IPS-15b (cell line): ENCODE data around the gene TMF1.

ENCODE experiments used
- H3K27me3 ChIP-seq: one replicate; pipeline ENCODE4 v1.6.1; 2013; ENCODE audit warnings: low read length; ENCODE audit not compliant: control insufficient read depth, insufficient read depth
- H3K36me3 ChIP-seq: one replicate; pipeline ENCODE4 v1.6.1; 2013; ENCODE audit warnings: low read length; ENCODE audit not compliant: control insufficient read depth, insufficient read depth
- H3K4me1 ChIP-seq: one replicate; pipeline ENCODE4 v1.6.1; 2013; ENCODE audit warnings: mild to moderate bottlenecking, low read length; ENCODE audit not compliant: control insufficient read depth, insufficient read depth
- H3K4me3 ChIP-seq: one replicate; pipeline ENCODE4 v1.5.1; 2013; ENCODE audit warnings: low read depth, low read length
- H3K9ac ChIP-seq: one replicate; pipeline ENCODE4 v1.6.1; 2013; ENCODE audit warnings: low read depth, mild to moderate bottlenecking, low read length
- H3K9me3 ChIP-seq: one replicate; pipeline ENCODE4 v1.6.1; 2013; ENCODE audit warnings: mild to moderate bottlenecking, low read length; ENCODE audit not compliant: control insufficient read depth, insufficient read depth

TMF1 gene

DNA sequence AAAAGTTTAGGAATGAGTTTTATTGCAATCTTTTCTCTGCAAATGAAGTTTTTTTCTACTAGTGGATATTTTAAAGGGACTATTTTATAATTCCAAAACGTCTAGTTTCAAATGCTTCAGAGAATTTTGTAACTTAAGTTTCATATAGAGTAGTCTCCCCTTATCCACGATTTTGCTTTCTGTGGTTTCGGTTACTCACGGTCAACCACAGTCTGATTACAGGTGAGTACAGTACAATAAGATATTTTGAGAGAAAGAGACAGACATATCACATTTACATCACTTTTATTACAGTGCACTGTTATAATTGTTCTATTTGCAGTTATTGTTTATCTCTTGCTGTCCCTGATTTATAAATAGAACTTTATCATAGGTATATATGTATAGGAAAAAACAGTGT, 31.3 kb downstream of the TMF1 start:
- no peak overlapping the region for H3K4me3 ChIP-seq
- no peak overlapping the region for H3K9ac ChIP-seq
- no peaks in the 10 kb centered on the region for H3K27me3 ChIP-seq
- no peaks in the 10 kb centered on the region for H3K36me3 ChIP-seq
- no peaks in the 10 kb centered on the region for H3K9me3 ChIP-seq
- peaks cover under 1% of the 10 kb centered on the region for H3K4me1 ChIP-seq

- Histone ChIP-seq H3K9me3 (no peaks in the 10 kb centered on the region), H3K36me3 (no peaks in the 10 kb centered on the region), H3K4me1 (peaks cover 5% of the 10 kb centered on the region), H3K4me3 (no peak overlapping the region), H3K27me3 (no peaks in the 10 kb centered on the region), H3K9ac (no peak overlapping the region)
Measured at GRCh38 chr3:69020424-69020823, 31.7 kb downstream of the TMF1 start.

- Histone ChIP-seq H3K27me3 (peaks cover 4% of the 10 kb centered on the region), H3K36me3 (no peaks in the 10 kb centered on the region), H3K9ac (no peak overlapping the region), H3K4me3 (no peak overlapping the region), H3K9me3 (no peaks in the 10 kb centered on the region), H3K4me1 (peaks cover 17% of the 10 kb centered on the region)
Measured at GRCh38 chr3:69016901-69017300, 35.2 kb downstream of the TMF1 start.

DNA sequence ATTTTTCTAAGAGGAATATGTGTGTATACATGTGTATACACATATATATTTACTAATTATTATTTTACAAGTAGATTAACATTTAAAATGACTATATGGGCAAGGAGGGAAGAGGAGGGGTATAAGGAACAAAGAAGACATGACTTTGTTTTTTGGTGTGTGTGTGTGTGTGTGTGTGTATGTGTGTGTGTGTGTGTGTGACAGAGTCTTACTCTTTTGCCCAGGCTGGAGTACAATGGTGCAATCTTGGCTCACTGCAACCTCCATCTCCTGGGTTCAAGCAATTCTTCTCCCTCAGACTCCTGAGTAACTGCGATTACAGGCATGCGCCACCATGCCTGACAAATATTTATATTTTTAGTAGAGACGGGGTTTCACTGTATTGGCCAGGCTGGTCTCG, 36.0 kb downstream of the TMF1 start:
- no peak overlapping the region for H3K9ac ChIP-seq
- H3K4me1 ChIP-seq: peaks cover 20% of the 10 kb centered on the region
- no peaks in the 10 kb centered on the region for H3K9me3 ChIP-seq
- peaks cover 4% of the 10 kb centered on the region for H3K27me3 ChIP-seq
- no peak overlapping the region for H3K4me3 ChIP-seq
- no peaks in the 10 kb centered on the region for H3K36me3 ChIP-seq

GRCh38 chr3:69014022-69014580, 38.0 kb downstream of the TMF1 start:
- no peaks in the 10 kb centered on the region for H3K36me3 ChIP-seq

DNA sequence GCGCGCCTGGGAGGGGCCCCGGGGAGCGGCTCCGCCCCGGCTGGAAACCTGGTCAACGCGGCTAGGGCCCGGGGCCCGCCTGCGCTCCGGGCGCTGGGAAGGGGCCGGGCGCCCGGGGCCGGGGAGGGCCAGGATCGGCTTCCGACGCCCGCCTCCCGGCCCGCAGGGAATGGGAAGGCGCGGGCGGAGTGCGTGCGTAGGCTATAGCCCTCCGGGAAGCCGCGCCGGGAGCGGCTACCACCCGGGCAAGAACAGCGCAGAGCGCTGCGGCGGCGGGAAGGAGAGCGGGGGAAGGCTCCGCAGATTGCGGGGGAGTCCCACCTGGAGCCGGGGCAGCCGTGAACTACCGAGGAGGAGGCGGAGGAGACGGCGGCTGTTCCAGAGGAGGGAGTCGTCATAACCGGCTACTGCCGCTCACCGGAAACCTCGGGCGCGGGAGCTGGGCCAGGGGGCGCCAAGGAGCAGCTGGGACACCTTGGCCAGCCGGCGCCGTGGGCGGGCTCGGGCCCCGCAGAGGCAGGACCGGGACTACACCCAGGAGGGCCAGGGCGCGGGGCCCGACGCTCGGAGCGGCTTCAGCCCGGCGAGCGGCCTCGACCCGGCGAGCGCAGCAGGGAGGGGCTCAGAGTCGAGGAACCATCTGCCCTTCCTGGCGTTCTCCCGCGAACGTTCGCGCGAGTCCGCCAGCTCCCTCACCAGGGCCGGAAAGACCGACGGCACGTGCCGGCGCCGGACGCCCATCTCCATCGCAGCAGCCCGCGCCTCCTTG, 38.7 kb downstream of the TMF1 start, which contains the start of gene EOGT:
TSS of gene EOGT (minus strand) at position 432 of the 769 bp plus-strand sequence. CDS start 3,838 bp downstream, outside the sequence.
- Histone ChIP-seq H3K9ac (peak within 1 kb of the TSS; percentile 67), H3K4me1 (peaks cover 38% of the 10 kb centered on the region), H3K27me3 (peaks cover 4% of the 10 kb centered on the region), H3K36me3 (no peaks in the 10 kb centered on the region), H3K4me3 (peak within 1 kb of the TSS; percentile 72), H3K9me3 (no peaks in the 10 kb centered on the region)

More at GRCh38 chr3:69014022-69014580, 38.0 kb downstream of the TMF1 start:
- peak overlapping the region; percentile 72 for H3K4me3 ChIP-seq
- H3K9me3 ChIP-seq: no peaks in the 10 kb centered on the region
- H3K27me3 ChIP-seq: peaks cover 4% of the 10 kb centered on the region
- peaks cover 33% of the 10 kb centered on the region for H3K4me1 ChIP-seq
- H3K9ac ChIP-seq: peak overlapping the region; percentile 51

- Histone ChIP-seq H3K36me3 (no peaks in the 10 kb centered on the region), H3K9ac (no peak overlapping the region), H3K4me1 (peaks cover 38% of the 10 kb centered on the region)
Measured at GRCh38 chr3:69012800-69013252, 39.3 kb downstream of the TMF1 start.

GRCh38 chr3:69012100-69012799, 39.9 kb downstream of the TMF1 start:
- Histone ChIP-seq H3K9ac (no peak overlapping the region), H3K4me3 (peak overlapping the region; percentile 72), H3K27me3 (peaks cover 4% of the 10 kb centered on the region), H3K9me3 (no peaks in the 10 kb centered on the region), H3K36me3 (no peaks in the 10 kb centered on the region), H3K4me1 (peaks cover 38% of the 10 kb centered on the region)

More at GRCh38 chr3:69012800-69013252, 39.3 kb downstream of the TMF1 start:
- H3K4me3 ChIP-seq: peak overlapping the region; percentile 72
- no peaks in the 10 kb centered on the region for H3K9me3 ChIP-seq
- peaks cover 4% of the 10 kb centered on the region for H3K27me3 ChIP-seq

GRCh38 chr3:69011096-69011730, 40.9 kb downstream of the TMF1 start:
- H3K27me3 ChIP-seq: peaks cover 4% of the 10 kb centered on the region
- H3K4me3 ChIP-seq: no peak overlapping the region
- H3K9ac ChIP-seq: no peak overlapping the region
- H3K36me3 ChIP-seq: no peaks in the 10 kb centered on the region
- no peaks in the 10 kb centered on the region for H3K9me3 ChIP-seq
- H3K4me1 ChIP-seq: peaks cover 38% of the 10 kb centered on the region

DNA sequence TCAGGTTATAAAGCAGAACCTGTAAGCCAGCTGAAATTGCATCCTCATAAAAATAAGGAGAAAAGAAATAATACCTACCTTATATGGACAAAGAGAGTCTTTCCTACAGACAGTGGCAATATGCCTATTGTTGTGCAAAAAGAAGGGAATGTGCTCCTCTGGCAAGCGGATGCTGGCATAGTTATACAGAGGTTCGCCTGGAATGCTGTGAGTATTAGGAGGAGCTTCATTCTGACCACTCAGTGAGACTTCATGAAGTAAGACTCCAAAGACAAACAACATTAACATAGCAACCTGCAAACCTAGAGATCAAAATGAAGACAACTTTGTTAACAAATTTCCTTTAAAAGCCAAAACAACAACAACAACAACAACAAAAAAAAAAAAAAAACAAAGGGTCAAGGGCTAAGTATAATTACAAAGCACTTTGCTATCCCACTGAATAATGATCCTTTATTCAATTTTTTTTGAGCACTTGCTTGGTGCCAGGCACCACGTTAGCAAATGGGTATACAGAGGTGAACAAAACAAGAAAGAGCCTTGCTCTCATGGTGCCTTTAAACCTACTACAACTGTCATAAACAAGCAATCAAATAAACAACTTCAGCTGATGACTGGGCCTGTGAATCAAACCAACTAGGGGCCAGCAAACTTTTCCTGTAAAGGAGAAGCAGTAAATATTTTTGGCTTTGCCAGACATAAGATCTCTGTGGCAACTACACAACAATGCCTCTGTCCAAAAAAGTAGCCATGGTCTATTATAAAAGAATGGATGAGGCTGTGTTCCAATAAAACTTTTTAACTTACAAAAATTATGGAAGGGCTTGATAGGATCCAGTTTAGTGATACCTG, 42.3 kb downstream of the TMF1 start:
- H3K9me3 ChIP-seq: no peaks in the 10 kb centered on the region
- no peak overlapping the region for H3K9ac ChIP-seq
- no peak overlapping the region for H3K4me3 ChIP-seq
- peaks cover 4% of the 10 kb centered on the region for H3K27me3 ChIP-seq
- H3K4me1 ChIP-seq: peaks cover 33% of the 10 kb centered on the region
- H3K36me3 ChIP-seq: no peaks in the 10 kb centered on the region

- Histone ChIP-seq H3K27me3 (peaks cover 4% of the 10 kb centered on the region), H3K9me3 (no peaks in the 10 kb centered on the region), H3K4me3 (no peak overlapping the region), H3K4me1 (peaks cover 26% of the 10 kb centered on the region), H3K9ac (no peak overlapping the region), H3K36me3 (no peaks in the 10 kb centered on the region)
Measured at GRCh38 chr3:69008980-69009379, 43.2 kb downstream of the TMF1 start.
